ENCODE results near the gene MCCC1.
"Not testable (repeated sequence)": the region's sequence is repeated elsewhere in the genome, so short reads cannot be mapped to it uniquely, and the experiment has no call there.

MCCC1 gene

DNA sequence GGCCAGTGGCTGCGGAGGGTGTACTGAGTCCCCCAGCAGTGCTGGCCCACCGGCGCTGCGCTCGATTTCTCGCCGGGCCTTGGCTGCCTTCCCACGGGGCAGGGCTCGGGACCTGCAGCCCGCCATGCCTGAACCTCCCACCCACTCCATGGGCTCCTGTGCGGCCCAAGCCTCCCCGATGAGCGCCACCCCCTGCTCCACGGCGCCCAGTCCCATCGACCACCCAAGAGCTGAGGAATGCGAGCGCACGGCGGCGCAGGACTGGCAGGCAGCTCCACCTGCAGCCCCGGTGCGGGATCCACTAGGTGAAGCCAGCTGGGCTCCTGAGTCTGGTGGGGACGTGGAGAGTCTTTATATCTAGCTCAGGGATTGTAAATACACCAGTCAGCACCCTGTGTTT lies 1.7 kb upstream of the MCCC1 start:
- DNase-seq (ENCODE audit: low read depth) = not testable (repeated sequence)

- DNase-seq (ENCODE audit: low read depth) = no peak
Observed at GRCh38 chr3:183100376-183100775, 1.1 kb upstream of the MCCC1 start.

GRCh38 chr3:183099838-183100204 lies 525 bp upstream of the MCCC1 start:
- no peak for DNase-seq (ENCODE audit: low read depth)

- no peak for DNase-seq (ENCODE audit: low read depth)
Observed at GRCh38 chr3:183098536-183099025, 715 bp downstream of the MCCC1 start.

GRCh38 chr3:183094711-183095110 lies 4.6 kb downstream of the MCCC1 start:
- no peak for DNase-seq (ENCODE audit: low read depth)

DNA sequence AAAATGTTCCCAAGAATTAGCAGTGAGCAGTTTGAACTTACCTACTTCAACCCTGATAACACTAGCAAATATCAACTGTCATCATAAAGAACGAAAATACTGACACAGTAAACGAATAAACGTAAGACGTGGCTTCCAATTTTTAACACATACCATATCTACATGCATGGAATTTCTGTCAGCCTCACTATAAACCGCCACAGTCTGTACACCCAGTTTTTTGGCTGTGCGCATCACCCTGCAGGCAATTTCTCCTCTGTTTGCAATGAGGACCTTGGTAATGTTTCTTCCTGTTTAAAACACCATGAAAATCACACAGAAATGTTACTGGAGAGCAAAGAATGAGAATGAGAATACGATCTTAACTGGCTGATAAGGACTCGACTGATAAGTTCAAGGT lies 7.0 kb downstream of the MCCC1 start:
- DNase-seq (ENCODE audit: low read depth) = no peak

DNA sequence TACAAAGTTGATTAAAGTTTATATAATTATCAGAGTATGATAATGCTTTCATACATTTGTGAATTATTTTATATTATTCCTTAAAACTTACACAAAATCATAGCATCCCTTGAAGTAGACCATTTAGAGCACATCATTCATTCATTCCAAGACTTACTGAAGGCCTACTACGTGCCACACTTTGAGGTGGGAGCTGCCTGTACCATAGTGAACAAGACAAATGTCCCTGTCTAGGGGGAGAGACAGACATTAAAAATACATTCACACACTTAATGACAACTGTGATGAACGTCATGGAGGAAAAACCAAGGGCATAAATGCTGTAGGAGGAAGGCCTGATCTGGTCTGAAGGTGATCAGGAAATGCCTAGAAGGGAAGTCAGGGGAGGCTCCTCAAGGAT lies 12.1 kb downstream of the MCCC1 start:
- no peak for DNase-seq (ENCODE audit: low read depth)

DNA sequence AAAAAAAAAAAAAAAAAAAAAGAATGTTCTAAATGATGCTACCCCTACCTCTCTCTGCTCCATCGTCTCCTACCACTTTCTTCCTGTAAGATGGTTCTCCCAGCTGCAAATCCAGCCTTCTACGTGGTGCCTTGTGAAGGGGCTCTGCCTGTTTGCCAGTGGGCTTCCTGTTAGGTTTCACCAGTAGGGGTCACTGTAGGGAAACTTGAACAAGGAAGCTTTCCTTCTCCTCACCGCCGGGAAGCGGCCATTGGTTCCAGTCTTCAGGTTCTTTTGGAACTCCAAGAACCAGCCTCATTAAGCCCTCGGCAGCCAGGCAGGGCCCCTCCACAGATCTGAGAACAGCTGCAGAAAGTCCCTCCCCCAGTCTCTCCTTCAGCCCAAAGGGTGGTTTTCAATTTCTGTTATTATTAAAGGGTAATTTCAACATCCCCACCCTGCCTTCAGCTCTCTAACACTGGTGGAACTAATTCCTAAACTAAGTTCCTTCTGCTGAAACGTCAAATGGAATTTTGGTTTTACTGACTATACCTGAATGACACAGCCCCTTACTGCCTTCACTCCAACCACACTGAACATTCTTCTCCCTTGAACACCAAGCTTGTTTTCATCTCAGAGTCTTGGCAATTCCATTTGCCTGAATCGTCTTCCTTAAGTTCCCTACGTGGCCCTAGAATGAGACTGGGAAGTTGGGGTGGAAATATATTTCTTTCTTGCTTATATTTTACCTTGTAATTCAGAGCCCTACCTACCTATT lies 13.5 kb downstream of the MCCC1 start:
- no peak for DNase-seq (ENCODE audit: low read depth)

DNA sequence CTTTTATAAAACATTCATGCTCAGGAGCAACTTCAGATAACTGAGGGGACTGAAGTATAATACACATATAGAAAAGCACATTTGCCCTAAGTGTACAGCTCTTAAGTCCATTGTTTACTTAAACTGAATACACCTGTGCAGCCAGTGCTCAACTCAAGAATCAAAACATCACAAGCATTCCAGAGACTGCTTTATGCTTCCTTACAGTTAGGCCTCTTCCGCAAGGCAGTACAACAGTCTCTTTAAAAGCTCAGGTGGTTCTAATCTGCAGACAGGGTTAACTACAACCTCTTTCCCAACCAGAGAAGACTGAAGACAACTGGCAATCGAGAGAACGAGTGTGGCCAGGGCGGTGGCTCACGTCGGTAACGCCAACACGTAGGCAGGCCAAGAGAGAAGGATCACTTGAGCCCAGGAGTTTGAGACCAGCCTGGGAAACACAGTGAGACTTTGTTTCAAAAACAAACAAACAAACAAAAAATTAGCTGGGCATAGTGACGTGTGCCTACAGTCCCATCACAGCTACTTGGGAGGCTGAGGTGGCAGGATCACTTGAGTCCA lies 16.9 kb downstream of the MCCC1 start:
- no peak for DNase-seq (ENCODE audit: low read depth)

DNA sequence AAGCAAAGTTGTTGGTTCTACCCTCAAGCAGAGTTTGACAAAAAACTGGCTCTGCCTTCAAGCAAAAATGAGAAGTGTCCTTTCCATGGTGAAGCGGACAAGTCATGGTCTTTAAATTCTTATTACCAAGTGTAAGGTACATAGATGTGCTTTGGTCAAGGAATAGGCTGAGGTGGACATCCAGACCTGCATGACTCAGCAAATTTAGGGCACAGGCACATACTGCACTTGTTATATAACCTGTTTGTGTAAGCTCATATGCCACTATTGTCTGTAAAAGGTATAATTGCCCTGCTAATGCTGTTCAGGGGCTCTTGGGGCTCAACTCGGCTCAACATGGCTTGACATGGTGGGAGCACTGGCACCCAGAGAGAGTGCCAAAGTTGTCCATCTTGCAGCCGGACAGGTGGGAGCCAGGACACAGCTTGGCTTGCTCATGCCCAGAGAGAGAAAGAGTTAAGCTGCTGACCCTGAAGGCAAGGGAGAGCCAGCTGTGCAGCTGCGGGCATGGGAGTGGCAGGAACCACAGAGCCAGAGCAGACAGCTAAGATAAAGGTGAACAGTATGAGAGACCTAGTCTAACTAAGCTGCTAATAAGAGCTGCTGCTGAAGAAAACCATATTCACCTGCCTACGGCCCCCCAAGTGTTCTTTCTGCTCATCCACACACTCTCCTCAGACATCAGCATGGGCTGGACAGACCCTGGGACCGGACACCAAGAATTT lies 17.7 kb downstream of the MCCC1 start:
- DNase-seq (ENCODE audit: low read depth) = no peak

GRCh38 chr3:183080628-183081027 lies 18.7 kb downstream of the MCCC1 start:
- DNase-seq (ENCODE audit: low read depth) = no peak

- DNase-seq (ENCODE audit: low read depth) = no peak
Observed at GRCh38 chr3:183074881-183075280, 24.4 kb downstream of the MCCC1 start.

DNA sequence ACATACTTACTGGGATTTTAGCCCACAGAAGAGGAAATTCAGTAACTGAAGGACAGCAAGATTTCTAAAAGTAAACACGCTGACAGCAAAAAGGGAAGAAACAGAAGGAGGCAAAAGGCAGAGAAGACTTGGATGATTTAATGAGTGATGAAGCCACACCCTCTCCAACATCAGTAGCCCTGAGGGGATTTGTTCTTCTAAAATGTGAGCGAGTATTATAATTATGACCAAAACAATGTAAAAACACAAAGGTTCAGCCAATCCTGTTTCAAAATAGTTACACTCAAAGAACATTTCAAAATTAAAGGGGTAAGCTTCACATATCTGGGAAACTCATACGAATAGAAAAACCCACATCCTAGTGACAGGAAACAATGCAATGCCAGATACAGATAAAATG lies 25.0 kb downstream of the MCCC1 start:
- no peak for DNase-seq (ENCODE audit: low read depth)

- no peak for DNase-seq (ENCODE audit: low read depth)
Observed at GRCh38 chr3:183073839-183074238, 25.5 kb downstream of the MCCC1 start.

DNA sequence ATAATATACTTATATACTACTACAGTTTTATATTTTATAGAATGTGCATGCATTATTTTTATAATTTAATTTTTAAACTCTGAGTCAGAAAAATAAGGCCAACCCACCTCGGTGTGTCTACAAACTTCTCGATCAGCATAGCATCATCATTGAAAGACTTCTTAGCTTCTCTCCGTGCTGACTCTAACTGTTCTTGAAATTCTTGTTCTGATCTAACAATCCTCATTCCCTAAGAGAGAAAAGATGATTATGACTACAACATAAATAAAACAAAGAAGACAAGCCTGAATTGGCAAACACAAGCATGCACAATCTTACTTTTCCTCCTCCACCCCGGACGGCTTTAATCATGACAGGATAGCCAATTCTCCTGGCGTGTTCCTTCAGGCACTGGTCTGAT lies 28.4 kb downstream of the MCCC1 start:
- no peak for DNase-seq (ENCODE audit: low read depth)

- DNase-seq (ENCODE audit: low read depth) = no peak
Observed at GRCh38 chr3:183069086-183069485, 30.2 kb downstream of the MCCC1 start.

DNA sequence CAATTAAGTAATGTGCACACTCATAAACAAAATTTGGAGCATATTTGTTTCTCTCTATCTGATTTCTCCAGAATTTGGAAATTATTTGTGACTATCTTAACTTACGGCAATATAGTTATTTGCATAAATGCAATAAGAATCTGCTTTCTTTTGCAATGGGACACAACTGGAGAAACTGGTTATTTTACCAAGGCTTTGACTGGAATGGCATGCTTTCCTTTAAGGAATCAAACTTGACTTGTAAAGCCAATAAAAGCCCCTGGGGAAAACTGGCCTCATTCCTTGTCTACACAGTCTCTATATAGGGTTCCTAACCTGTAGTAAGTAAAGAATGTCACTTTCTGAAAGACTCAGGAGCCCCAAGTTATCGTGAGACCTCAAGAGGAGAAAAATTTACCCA lies 32.4 kb downstream of the MCCC1 start:
- not testable (repeated sequence) for DNase-seq (ENCODE audit: low read depth)

- DNase-seq (ENCODE audit: low read depth) = no peak
Observed at GRCh38 chr3:183064475-183064874, 34.8 kb downstream of the MCCC1 start.

- DNase-seq (ENCODE audit: low read depth) = no peak
Observed at GRCh38 chr3:183061391-183062172, 37.7 kb downstream of the MCCC1 start.

DNA sequence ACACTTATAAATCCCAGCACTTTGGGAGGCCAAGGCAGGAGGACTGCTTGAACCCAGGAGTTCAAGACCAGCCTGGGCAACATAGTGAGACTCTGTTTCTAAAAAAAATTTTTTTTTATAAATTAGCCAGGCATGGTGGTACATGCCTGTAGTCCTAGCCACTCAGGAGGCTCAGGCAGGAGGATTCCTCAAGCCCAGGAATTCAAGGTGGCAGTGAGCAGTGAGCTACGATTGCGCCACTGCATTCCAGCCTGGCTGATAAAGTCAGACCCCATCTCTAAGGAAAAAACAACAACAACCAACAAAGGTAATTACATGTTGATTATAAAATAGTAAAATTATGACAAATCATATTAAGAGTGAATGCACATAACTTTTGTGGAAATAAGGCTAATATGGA lies 40.9 kb downstream of the MCCC1 start:
- no peak for DNase-seq (ENCODE audit: low read depth)

- DNase-seq (ENCODE audit: low read depth) = no peak
Observed at GRCh38 chr3:183050706-183051105, 48.6 kb downstream of the MCCC1 start.

DNA sequence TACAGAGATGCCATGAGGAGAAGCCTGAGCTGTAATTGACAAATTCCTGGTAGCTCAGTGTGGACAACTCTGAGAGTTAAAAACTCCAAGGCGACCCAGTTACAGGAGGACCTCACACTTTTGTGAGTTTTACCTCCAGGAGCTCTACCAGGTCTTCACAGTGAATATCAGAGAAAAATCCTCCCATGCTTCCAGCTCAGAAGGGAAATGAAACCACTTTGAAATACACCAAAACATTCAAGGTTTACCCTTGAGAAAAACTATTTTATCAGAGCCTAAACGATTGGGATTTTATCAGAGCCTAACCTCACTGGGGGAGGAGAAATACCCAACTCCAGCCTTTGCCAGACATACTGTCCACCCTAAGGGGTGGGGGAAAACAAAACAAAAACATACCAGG lies 52.4 kb downstream of the MCCC1 start:
- no peak for DNase-seq (ENCODE audit: low read depth)
